ENCODE results near the gene TASOR. TPM values are rescaled to one million over a fixed set of nuclear protein-coding genes. Genes with fewer than 3 reads are reported as not detected.
"Not testable (repeated sequence)": the region's sequence is repeated elsewhere in the genome, so short reads cannot be mapped to it uniquely, and the experiment has no call there.

Gene TASOR
- total RNA-seq = 10 to 100 TPM; 40.0 to 81.7 (median 52.4) TPM

- Histone ChIP-seq H3K27me3 (no peaks in the 10 kb centered on the region), H3K27ac (peak within 1 kb of the TSS; percentile 99), H3K4me3 (peak within 1 kb of the TSS; percentile 90), H3K4me1 (peaks cover 32% of the 10 kb centered on the region), H3K9me3 (no peaks in the 10 kb centered on the region), H3K36me3 (no peaks in the 10 kb centered on the region)
- peak; percentile 89 for DNase-seq (ENCODE audit: low spot score in 2 of 2)
- WGBS = 66% methylated on average over 9 of the region's 68 CpGs
- TF ChIP-seq POLR2A (IDR thresholded peaks at IDR 0.05) (peak; percentile 52 to 89), EP300 (IDR thresholded peaks at IDR 0.05) (no peak), CTCF (IDR thresholded peaks at IDR 0.05) (no peak), POLR2AphosphoS5 (IDR thresholded peaks at IDR 0.05) (peak in 1 of 3 donors; percentile 1)
Measured at GRCh38 chr3:56683122-56683817, at the start of gene TASOR. Gene TASOR, minus strand, starts transcription at chr3:56683265. Its CDS starts 259 bp downstream, at chr3:56683006.

DNA sequence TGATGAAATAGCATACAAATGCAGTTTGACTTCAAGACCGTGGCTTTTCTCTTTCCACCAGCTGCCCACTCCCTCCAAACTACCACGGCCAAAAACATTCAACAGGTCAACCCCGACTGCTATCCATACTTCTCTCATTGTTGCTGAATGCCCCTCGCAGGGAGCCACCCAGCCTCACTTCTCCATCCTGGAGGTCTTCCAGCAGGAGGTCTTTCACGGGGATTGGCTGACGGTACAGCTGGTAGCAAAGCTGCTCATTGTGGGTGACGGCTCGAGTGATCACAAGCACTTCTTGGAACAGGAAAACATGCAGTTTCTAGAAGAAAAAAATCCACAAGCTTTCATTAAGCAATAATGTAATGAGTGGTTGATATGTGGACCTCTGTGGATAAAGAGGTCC lies 49.0 kb upstream of the TASOR start:
- WGBS = 94% methylated on average over 8 of the region's 8 CpGs
- Histone ChIP-seq H3K9me3 (no peaks in the 10 kb centered on the region), H3K4me1 (no peaks in the 10 kb centered on the region), H3K36me3 (peaks cover 67% of the 10 kb centered on the region), H3K27me3 (no peaks in the 10 kb centered on the region), H3K4me3 (no peak overlapping the region), H3K27ac (no peak overlapping the region)
- DNase-seq (ENCODE audit: low spot score in 2 of 2) = no peak
- TF ChIP-seq POLR2AphosphoS5 (IDR thresholded peaks at IDR 0.05) (no peak), POLR2A (IDR thresholded peaks at IDR 0.05) (no peak), CTCF (IDR thresholded peaks at IDR 0.05) (no peak), EP300 (IDR thresholded peaks at IDR 0.05) (no peak)

- no peak for TF ChIP-seq POLR2A (IDR thresholded peaks at IDR 0.05)
- TF ChIP-seq POLR2AphosphoS5 (IDR thresholded peaks at IDR 0.05) = no peak
- no peak for TF ChIP-seq EP300 (IDR thresholded peaks at IDR 0.05)
- TF ChIP-seq CTCF (IDR thresholded peaks at IDR 0.05) = no peak
- H3K27ac ChIP-seq = no peak overlapping the region
- no peak for DNase-seq (ENCODE audit: low spot score in 2 of 2)
- no peaks in the 10 kb centered on the region for H3K27me3 ChIP-seq
- H3K4me3 ChIP-seq = no peak overlapping the region
- WGBS = 81% methylated on average over 3 of the region's 3 CpGs
- H3K36me3 ChIP-seq = peaks cover 54% of the 10 kb centered on the region
- H3K9me3 ChIP-seq = no peaks in the 10 kb centered on the region
- no peaks in the 10 kb centered on the region for H3K4me1 ChIP-seq
Measured at GRCh38 chr3:56725175-56725574, 42.1 kb upstream of the TASOR start.

DNA sequence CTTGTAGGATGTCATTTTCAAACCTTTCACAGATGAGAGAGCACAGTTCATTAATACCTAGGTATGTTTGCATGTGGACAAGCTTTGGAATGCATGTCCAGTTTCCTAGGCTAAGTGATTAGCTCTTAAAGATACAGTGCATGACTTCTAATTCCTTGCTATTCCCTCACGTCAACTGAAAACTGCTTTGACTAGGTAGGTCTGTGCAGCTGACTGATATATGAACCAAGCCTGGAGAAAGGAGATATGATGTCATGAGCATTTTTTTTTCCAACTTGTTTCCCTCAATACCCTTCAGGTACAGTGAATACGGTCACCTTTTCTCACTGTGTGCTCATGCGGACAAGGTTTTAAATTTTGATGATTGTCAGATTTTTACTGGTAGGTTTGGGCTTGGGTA lies 41.6 kb upstream of the TASOR start:
- no peaks in the 10 kb centered on the region for H3K4me1 ChIP-seq
- TF ChIP-seq POLR2A (IDR thresholded peaks at IDR 0.05) (no peak), EP300 (IDR thresholded peaks at IDR 0.05) (no peak), POLR2AphosphoS5 (IDR thresholded peaks at IDR 0.05) (no peak), CTCF (IDR thresholded peaks at IDR 0.05) (no peak)
- WGBS = 97% methylated on average over 3 of the region's 3 CpGs
- H3K9me3 ChIP-seq = no peaks in the 10 kb centered on the region
- H3K36me3 ChIP-seq = peaks cover 49% of the 10 kb centered on the region
- H3K4me3 ChIP-seq = no peak overlapping the region
- H3K27me3 ChIP-seq = no peaks in the 10 kb centered on the region
- DNase-seq (ENCODE audit: low spot score in 2 of 2) = no peak
- no peak overlapping the region for H3K27ac ChIP-seq

- Histone ChIP-seq H3K4me3 (no peak overlapping the region), H3K27me3 (no peaks in the 10 kb centered on the region), H3K9me3 (no peaks in the 10 kb centered on the region), H3K27ac (no peak overlapping the region), H3K4me1 (no peaks in the 10 kb centered on the region), H3K36me3 (peaks cover 15% of the 10 kb centered on the region)
- DNase-seq (ENCODE audit: low spot score in 2 of 2) = no peak
- TF ChIP-seq POLR2AphosphoS5 (IDR thresholded peaks at IDR 0.05) = no peak
- no peak for TF ChIP-seq CTCF (IDR thresholded peaks at IDR 0.05)
- no peak for TF ChIP-seq POLR2A (IDR thresholded peaks at IDR 0.05)
- no peak for TF ChIP-seq EP300 (IDR thresholded peaks at IDR 0.05)
Measured at GRCh38 chr3:56720849-56721248, 37.8 kb upstream of the TASOR start.

DNA sequence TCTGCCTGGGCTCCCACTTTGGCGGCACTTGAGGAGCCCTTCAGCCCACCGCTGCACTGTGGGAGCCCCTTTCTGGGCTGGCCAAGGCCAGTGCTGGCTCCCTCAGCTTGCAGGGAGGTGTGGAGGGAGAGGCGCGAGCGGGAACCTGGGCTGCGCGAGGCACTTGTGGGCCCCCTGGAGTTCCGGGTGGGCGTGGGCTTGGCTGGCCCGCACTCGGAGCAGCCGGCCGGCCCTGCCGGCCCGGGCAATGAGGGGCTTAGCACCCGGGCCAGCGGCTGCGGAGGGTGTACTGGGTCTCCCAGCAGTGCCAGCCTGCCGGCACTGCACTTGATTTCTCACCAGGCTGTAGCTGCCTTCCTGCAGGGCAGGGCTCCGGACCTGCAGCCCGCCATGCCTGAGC lies 35.7 kb upstream of the TASOR start:
- H3K36me3 ChIP-seq; H3K27ac ChIP-seq; H3K27me3 ChIP-seq; DNase-seq (ENCODE audit: low spot score in 2 of 2); H3K4me1 ChIP-seq; H3K9me3 ChIP-seq; H3K4me3 ChIP-seq: not testable (repeated sequence)
- WGBS = 100% methylated on average over 1 of the region's 21 CpGs
